Transverse colon (tissue), 4 donors: ENCODE measurements around the gene ELN. TPM values are rescaled to one million over a fixed set of nuclear protein-coding genes. Genes with fewer than 3 reads are reported as not detected.
"Not testable (repeated sequence)": the region's sequence is repeated elsewhere in the genome, so short reads cannot be mapped to it uniquely, and the experiment has no call there.

Source experiments
- DNase-seq: peaks from one replicate; pipeline ENCODE4 v3.0.0-alpha.2; 2019
- H3K27ac ChIP-seq, 4 donors: fragments of 200-600 bp; sonication (generic); 2 replicates each; pipeline ENCODE4 v1.5.1; 2016 to 2018; ENCODE audit warnings: inconsistent platforms in 4 of 4
- H3K27me3 ChIP-seq: fragments of 200-600 bp; sonication (generic); 2 replicates; pipeline ENCODE4 v1.5.1; 2017; ENCODE audit warnings: inconsistent platforms
- H3K36me3 ChIP-seq, 4 donors: fragments of 200-600 bp; sonication (generic); 2 replicates each; pipeline ENCODE4 v1.5.1; 2017 to 2019; ENCODE audit warnings: inconsistent platforms in 4 of 4
- H3K4me1 ChIP-seq, 4 donors: fragments of 200-600 bp; sonication (generic); 2 replicates each; pipeline ENCODE4 v1.5.1; 2017 to 2020; ENCODE audit warnings: inconsistent platforms in 4 of 4
- H3K4me3 ChIP-seq, 4 donors: fragments of 200-600 bp; sonication (generic); 1 replicate in 1 of 4; 2 replicates in 3 of 4; pipeline versions ENCODE4 v1.5.1 to v1.6.1; 2017 to 2019; ENCODE audit warnings: inconsistent platforms in 4 of 4
- H3K9me3 ChIP-seq, 2 donors: fragments of 200-600 bp; sonication (generic); 2 replicates each; pipeline ENCODE4 v1.5.1; 2017 to 2019; ENCODE audit warnings: inconsistent platforms in 2 of 2
- CTCF ChIP-seq, 5 experiments: fragments of 200-600 bp in 3 of 5; fragments of 450-650 bp in 2 of 5; sonication (generic) in 3 of 5; IDR thresholded peaks; 1 replicate in 2 of 5; 2 replicates in 3 of 5; pipeline ENCODE4 v1.5.1; 2016 to 2017; ENCODE audit warnings: antibody characterized with exemption in 5 of 5, inconsistent platforms in 3 of 5, mild to moderate bottlenecking in 2 of 5, moderate library complexity in 1 of 5
- EP300 ChIP-seq: sonication (generic); formaldehyde crosslinking; IDR thresholded peaks from one replicate; pipeline ENCODE4 v1.6.1; 2017; ENCODE audit warnings: antibody characterized with exemption, low read depth
- POLR2A ChIP-seq: fragments of 450-650 bp; IDR thresholded peaks from one replicate; pipeline ENCODE4 v1.6.1; 2016; ENCODE audit warnings: antibody characterized with exemption, mild to moderate bottlenecking, moderate library complexity
- POLR2AphosphoS5 ChIP-seq, 3 donors: sonication (generic); formaldehyde crosslinking; IDR thresholded peaks; one replicate each; pipeline ENCODE4 v1.6.1; 2016; ENCODE audit warnings: antibody characterized with exemption in 3 of 3
- WGBS, 2 donors: methylation state at CpG; one replicate each; pipeline ENCODE4 v1.1.5; 2018; ENCODE audit warnings: low coverage in 1 of 2; 5-methylcytosine and 5-hydroxymethylcytosine counted together
- in situ Hi-C, 4 donors: fragments of 200-750 bp; cut with MboI; loops; one replicate each; pipeline versions ENCODE4 v1.15.0 to v1.15.1; 2017; ENCODE audit warnings: low sequenced_read_pairs in 3 of 4, low pct_ligation_motif_present in 1 of 4, low pct_unique_long_range_greater_than_20kb in 1 of 4
- intact Hi-C: fragments of 100-400 bp; cut with DNase I; formaldehyde crosslinking; loops from one replicate; pipeline ENCODE4 v1.15.1; 2023; ENCODE audit warnings: low total_unique reads
- total RNA-seq, 4 donors: library from RNA; depleted of rRNA; stranded (reverse); fragments of >200 nt; gene quantifications; one replicate each; pipeline ENCODE4 v1.1.0, GENCODE V29; 2016

The ELN gene
- 100 to 1,000 TPM in 1 of 4 donors, 10 to 100 TPM in 2, 1 to 10 TPM in 1; 8.4 to 147 (median 25.8) TPM for total RNA-seq

- TF ChIP-seq POLR2A (no peak), EP300 (no peak), POLR2AphosphoS5 (IDR thresholded peaks at IDR 0.05) (peak; percentile 29 to 58 (median 49)), CTCF (IDR thresholded peaks at IDR 0.05) (no peak)
- H3K36me3 ChIP-seq: no peaks in the 10 kb centered on the region
- 40% methylated on average over 35 of the region's 39 CpGs; no CpG with 5 or more reads in 1 of the 2 donors for WGBS, 2 donors
- H3K9me3 ChIP-seq: no peaks in the 10 kb centered on the region
- H3K4me1 ChIP-seq: peaks cover 17 to 51% (median 30%) of the 10 kb centered on the region in 4 donors
- peak within 1 kb of the TSS; percentile 77 to 95 (median 82) for H3K27ac ChIP-seq
- in situ Hi-C loops: loop anchor here in 3 of 4 donors (10.0 kb wide), 1 partner anchor 153 kb away; no protein-coding TSS in a partner anchor
- H3K27me3 ChIP-seq: peaks cover 6% of the 10 kb centered on the region
- intact Hi-C loops: no loop called here
- peak; percentile 63 for DNase-seq
- H3K4me3 ChIP-seq: peak within 1 kb of the TSS; percentile 37 to 49 (median 43)
Observed at GRCh38 chr7:74027683-74028320, at the start of gene ELN. Gene ELN, plus strand, starts transcription at chr7:74028173. Its CDS starts 15 bp downstream, at chr7:74028188.

- H3K9me3 ChIP-seq: no peaks in the 10 kb centered on the region
- peaks cover 11 to 26% (median 19%) of the 10 kb centered on the region in 4 donors for H3K4me1 ChIP-seq
- intact Hi-C loops (no loop called here), in situ Hi-C loops (no loop called here)
- no peaks in the 10 kb centered on the region for H3K36me3 ChIP-seq
- no peaks in the 10 kb centered on the region for H3K27me3 ChIP-seq
- H3K27ac ChIP-seq: peak overlapping the region; percentile 72 to 78 (median 78)
- no peak for TF ChIP-seq EP300
- TF ChIP-seq CTCF (IDR thresholded peaks at IDR 0.05): peak; percentile 24 to 89 (median 52)
- TF ChIP-seq POLR2A: peak; percentile 24
- TF ChIP-seq POLR2AphosphoS5 (IDR thresholded peaks at IDR 0.05): peak in 2 of 3 donors; percentile 47 to 67
- peak; percentile 93 for DNase-seq
- no peak overlapping the region for H3K4me3 ChIP-seq
- WGBS, 2 donors: 33 to 49% methylated on average over 6 to 24 of the region's 24 CpGs
Observed at GRCh38 chr7:73978661-73979563, 49.1 kb upstream of the ELN start.

- DNase-seq: peak; percentile 4
- peak overlapping the region; percentile 40 to 78 (median 78) for H3K27ac ChIP-seq
- peaks cover 11 to 26% (median 19%) of the 10 kb centered on the region in 4 donors for H3K4me1 ChIP-seq
- H3K9me3 ChIP-seq, intact Hi-C loops, H3K36me3 ChIP-seq, in situ Hi-C loops, H3K4me3 ChIP-seq, H3K27me3 ChIP-seq: not testable (repeated sequence)
- 89 to 98% methylated on average over 8 to 9 of the region's 9 CpGs for WGBS, 2 donors
Observed at GRCh38 chr7:73979656-73980055, 48.3 kb upstream of the ELN start.

GRCh38 chr7:73980206-73980605 lies 47.8 kb upstream of the ELN start:
- no peaks in the 10 kb centered on the region for H3K27me3 ChIP-seq
- H3K4me3 ChIP-seq: no peak overlapping the region
- H3K4me1 ChIP-seq: peaks cover 11 to 26% (median 19%) of the 10 kb centered on the region in 4 donors
- H3K27ac ChIP-seq: no peak overlapping the region
- peak; percentile 5 for DNase-seq
- H3K9me3 ChIP-seq: no peaks in the 10 kb centered on the region
- TF ChIP-seq POLR2A: no peak
- TF ChIP-seq CTCF (IDR thresholded peaks at IDR 0.05): no peak
- TF ChIP-seq EP300: no peak
- no peak for TF ChIP-seq POLR2AphosphoS5 (IDR thresholded peaks at IDR 0.05)
- WGBS, 2 donors: 76 to 90% methylated on average over 4 to 6 of the region's 6 CpGs
- intact Hi-C loops: no loop called here
- no peaks in the 10 kb centered on the region for H3K36me3 ChIP-seq
- in situ Hi-C loops: no loop called here
